RCC 7860 (cell line): ENCODE results near the gene OOSP4A.
"Not testable (repeated sequence)": the region's sequence is repeated elsewhere in the genome, so short reads cannot be mapped to it uniquely, and the experiment has no call there.

Experiments used
- DNase-seq: peaks from one replicate; pipeline ENCODE4 v3.0.0-alpha.2; 2015; ENCODE audit warnings: low spot score
- FAIRE-seq: peaks from 2 replicates; lab custom pipeline; 2012; peaks lifted over from hg19 to GRCh38; lab: Jason Lieb, UNC

OOSP4A gene

DNA sequence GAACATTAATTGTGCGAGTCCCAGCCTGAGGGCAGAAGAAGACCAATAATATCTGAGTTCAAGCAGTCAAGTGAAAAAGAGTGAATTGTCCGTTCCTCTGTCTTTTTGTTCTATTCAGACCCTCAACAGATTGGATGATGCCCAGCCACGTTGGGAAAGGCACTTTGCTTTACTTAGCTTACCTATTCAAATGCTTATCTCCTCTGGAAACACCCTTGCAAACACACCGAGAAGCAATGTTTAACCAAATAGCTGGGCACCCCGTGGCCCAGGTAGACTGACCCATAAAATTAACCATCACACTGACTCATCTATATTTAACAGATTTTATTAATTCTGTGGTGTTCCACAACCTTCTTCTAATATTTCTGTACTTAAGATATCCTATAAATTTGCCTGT, 9.3 kb downstream of the OOSP4A start:
- DNase-seq (no peak), FAIRE-seq (no peak)

DNA sequence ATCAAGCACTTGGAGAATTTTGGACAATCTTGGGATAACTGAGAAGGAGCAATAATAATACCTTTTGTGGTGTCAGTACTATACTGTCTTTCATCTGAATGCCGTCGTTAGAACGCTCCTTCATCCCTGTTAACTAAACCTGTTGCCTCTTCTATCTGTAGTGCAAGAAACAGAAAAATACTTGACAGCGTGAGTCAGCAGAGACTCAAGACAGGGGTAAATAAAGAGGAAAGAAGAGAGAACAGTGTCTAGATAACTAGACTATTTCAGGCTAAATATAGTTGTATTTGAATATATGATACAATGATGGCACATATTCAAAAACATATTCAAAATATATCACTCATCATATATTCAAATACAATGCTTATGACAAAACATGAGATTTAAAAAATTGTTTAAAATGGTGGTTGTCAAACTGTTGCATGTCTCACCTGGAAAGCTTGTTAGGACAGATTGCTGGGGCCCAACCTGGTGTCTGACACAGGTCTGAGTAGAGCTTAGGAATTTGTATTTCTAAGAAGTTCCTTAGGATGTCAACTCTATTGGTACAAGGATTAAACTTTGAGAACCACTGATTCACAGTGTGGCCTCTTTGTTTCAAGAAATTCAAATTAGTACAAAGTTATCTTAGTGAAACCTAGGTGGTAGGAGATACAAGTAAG, 17.4 kb downstream of the OOSP4A start:
- FAIRE-seq, result no peak
- no peak for DNase-seq

DNA sequence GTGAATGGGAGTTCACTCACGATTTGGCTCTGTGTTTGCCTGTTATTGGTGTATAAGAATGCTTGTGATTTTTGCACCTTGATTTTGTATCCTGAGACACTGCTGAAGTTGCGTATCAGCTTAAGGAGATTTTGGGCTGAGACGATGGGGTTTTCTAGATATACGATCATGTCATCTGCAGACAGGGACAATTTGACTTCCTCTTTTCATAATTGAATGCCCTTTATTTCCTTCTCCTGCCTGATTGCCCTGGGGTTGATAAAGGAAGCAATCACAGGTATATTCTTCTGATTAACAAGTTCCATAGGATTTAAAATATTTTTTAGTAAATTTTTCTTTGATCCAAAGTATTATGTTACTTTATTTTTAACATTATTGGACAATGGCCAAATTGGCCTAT, 18.2 kb downstream of the OOSP4A start:
- not testable (repeated sequence) for FAIRE-seq, DNase-seq

GRCh38 chr11:59983212-59983611, 19.4 kb downstream of the OOSP4A start:
- FAIRE-seq, result no peak
- no peak for DNase-seq

- DNase-seq (no peak), FAIRE-seq (no peak)
Observed at GRCh38 chr11:59984368-59984767, 20.5 kb downstream of the OOSP4A start.

DNA sequence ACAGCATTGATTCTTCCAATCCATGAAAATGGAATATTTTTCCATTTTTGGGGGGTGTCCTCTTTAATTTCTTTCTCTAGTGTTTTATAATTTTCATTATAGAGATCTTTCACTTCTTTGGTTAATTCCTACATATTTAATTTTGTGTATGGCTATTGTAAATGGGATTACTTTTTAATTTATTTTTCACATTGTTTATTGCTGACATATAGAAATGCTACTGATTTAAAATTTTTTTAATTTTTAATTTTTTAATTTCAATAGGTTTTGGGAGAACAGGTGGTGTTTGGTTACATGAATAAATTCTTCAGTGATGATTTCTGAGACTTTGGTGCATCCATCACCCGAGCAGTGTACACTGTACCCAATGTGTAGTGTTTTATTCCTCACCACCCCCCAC, 26.6 kb downstream of the OOSP4A start:
- DNase-seq (no peak), FAIRE-seq (no peak)

DNA sequence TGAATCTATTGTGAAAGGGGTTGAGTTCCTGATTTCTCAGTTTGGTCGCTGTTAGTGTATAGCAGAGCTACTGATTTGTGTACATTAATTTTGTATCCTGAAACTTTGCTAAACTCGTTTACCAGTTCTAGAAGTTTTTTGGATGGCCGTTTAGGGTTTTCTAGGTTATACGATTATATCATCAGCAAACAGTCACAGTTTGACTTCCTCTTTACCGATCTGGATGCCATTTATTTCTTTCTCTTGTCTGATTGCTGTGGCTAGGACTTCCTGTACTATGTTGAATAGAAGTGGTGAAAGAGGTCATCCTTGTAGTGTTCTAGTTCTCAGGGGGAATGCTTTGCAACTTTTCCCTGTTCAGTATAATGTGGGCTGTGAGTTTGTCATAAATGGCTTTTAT, 28.6 kb downstream of the OOSP4A start:
- no peak for DNase-seq
- no peak for FAIRE-seq

GRCh38 chr11:59997800-59998199, 34.0 kb downstream of the OOSP4A start:
- FAIRE-seq (no peak), DNase-seq (no peak)

- no peak for DNase-seq
- FAIRE-seq, result no peak
Observed at GRCh38 chr11:59999691-60000090, 35.9 kb downstream of the OOSP4A start.

DNA sequence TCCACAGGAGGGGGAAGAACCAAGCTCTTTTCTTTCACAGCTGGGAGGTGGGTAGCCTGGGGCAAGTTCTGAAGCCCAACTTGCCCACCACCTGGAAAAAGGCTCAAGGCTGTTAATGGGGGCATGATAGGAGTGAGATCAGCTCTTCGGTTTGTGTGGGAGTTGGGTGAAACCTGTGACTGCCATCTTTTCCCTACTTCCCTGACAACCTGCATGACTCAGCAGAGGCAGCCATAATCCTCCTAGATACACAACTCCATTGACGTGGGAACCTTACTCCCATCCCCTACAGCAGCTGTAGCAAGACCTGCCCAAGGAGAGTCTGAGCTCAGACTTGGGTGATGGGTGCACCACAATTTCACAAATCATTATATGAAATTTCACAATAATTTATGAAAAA, 39.9 kb downstream of the OOSP4A start:
- FAIRE-seq, result no peak
- no peak for DNase-seq

DNA sequence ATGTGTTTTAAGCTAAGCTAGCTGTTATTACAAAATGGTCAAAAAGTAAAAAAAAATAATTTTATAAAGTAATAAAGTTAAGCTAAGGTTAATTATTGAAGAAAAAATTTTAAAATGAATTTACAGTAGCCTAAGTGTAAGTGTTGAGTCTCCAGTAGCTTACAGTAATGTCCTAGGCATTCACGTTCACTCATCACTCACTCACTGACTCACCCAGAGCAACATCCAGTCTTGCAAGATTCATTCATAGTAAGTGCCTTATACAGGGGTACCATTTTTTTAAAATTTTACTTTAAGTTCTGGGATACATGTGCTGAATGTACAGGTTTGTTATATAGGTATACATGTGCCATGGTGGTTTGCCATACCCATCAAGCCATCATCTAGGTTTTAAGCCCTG, 41.5 kb downstream of the OOSP4A start:
- no peak for DNase-seq
- FAIRE-seq, result no peak

GRCh38 chr11:60016881-60017280, 53.0 kb downstream of the OOSP4A start, which contains the start of gene OOSP4B:
TSS of gene OOSP4B (plus strand) at chr11:60017181.
- FAIRE-seq, result no peak
- no peak for DNase-seq

DNA sequence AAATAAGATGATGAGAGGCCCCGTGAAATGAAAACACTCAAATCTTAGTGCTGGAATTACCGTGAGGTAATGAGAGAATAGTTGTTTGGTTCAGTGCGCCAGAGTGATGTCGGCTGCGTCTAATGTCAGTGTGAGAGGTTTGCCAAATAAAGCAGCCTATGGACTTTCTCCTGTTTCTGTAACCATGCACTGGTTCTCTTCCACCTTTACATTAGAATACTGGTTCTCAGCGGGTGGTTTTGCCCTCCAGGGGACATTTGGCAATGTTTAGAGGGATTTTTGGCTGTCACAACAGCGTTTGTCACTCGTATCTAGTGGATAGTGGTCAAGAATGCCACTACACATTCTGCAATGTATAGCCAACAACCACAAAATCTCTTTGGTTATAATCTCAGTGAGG, 54.2 kb downstream of the OOSP4A start:
- no peak for DNase-seq
- no peak for FAIRE-seq
